ENCODE measurements around the gene ROR1. TPM values are rescaled to one million over a fixed set of nuclear protein-coding genes. Genes with fewer than 3 reads are reported as not detected.

Gene ROR1
- total RNA-seq, 1 donor from 2014 or later: 131 TPM

GRCh38 chr1:63748641-63749040 is 25.2 kb upstream of the ROR1 start:
- Mint-ChIP-seq H3K4me3 (ENCODE audit: unreplicated experiment) (no peak overlapping the region), H3K36me3 (ENCODE audit: low read depth) (no peaks in the 10 kb centered on the region), H3K27me3 (ENCODE audit: low read depth) (no peaks in the 10 kb centered on the region), H3K4me1 (ENCODE audit: low read depth) (peaks cover 70% of the 10 kb centered on the region), H3K27ac (ENCODE audit: unreplicated experiment) (peak overlapping the region; percentile 78), H3K9me3 (ENCODE audit: low read depth) (no peaks in the 10 kb centered on the region)
- DNase-seq (ENCODE audit: low spot score): no peak
- no peak for TF ChIP-seq CTCF (IDR thresholded peaks at IDR 0.05)

GRCh38 chr1:63750721-63751120 is 23.1 kb upstream of the ROR1 start:
- DNase-seq (ENCODE audit: low spot score): no peak
- no peaks in the 10 kb centered on the region for H3K9me3 Mint-ChIP-seq (ENCODE audit: low read depth)
- no peaks in the 10 kb centered on the region for H3K36me3 Mint-ChIP-seq (ENCODE audit: low read depth)
- H3K27ac Mint-ChIP-seq (ENCODE audit: unreplicated experiment): peak overlapping the region; percentile 33
- peaks cover 56% of the 10 kb centered on the region for H3K4me1 Mint-ChIP-seq (ENCODE audit: low read depth)
- H3K27me3 Mint-ChIP-seq (ENCODE audit: low read depth): no peaks in the 10 kb centered on the region
- no peak overlapping the region for H3K4me3 Mint-ChIP-seq (ENCODE audit: unreplicated experiment)
- no peak for TF ChIP-seq CTCF (IDR thresholded peaks at IDR 0.05)

GRCh38 chr1:63752176-63752575 is 21.6 kb upstream of the ROR1 start:
- no peaks in the 10 kb centered on the region for H3K27me3 Mint-ChIP-seq (ENCODE audit: low read depth)
- H3K36me3 Mint-ChIP-seq (ENCODE audit: low read depth): no peaks in the 10 kb centered on the region
- TF ChIP-seq CTCF (IDR thresholded peaks at IDR 0.05): no peak
- no peak for DNase-seq (ENCODE audit: low spot score)
- H3K4me1 Mint-ChIP-seq (ENCODE audit: low read depth): peaks cover 43% of the 10 kb centered on the region
- no peak overlapping the region for H3K27ac Mint-ChIP-seq (ENCODE audit: unreplicated experiment)
- no peaks in the 10 kb centered on the region for H3K9me3 Mint-ChIP-seq (ENCODE audit: low read depth)
- no peak overlapping the region for H3K4me3 Mint-ChIP-seq (ENCODE audit: unreplicated experiment)

- no peaks in the 10 kb centered on the region for H3K27me3 Mint-ChIP-seq (ENCODE audit: low read depth)
- no peak overlapping the region for H3K4me3 Mint-ChIP-seq (ENCODE audit: unreplicated experiment)
- no peak overlapping the region for H3K27ac Mint-ChIP-seq (ENCODE audit: unreplicated experiment)
- TF ChIP-seq CTCF (IDR thresholded peaks at IDR 0.05): no peak
- DNase-seq (ENCODE audit: low spot score): no peak
- peaks cover 35% of the 10 kb centered on the region for H3K4me1 Mint-ChIP-seq (ENCODE audit: low read depth)
- no peaks in the 10 kb centered on the region for H3K9me3 Mint-ChIP-seq (ENCODE audit: low read depth)
- H3K36me3 Mint-ChIP-seq (ENCODE audit: low read depth): no peaks in the 10 kb centered on the region
Observed at GRCh38 chr1:63753591-63753990, 20.2 kb upstream of the ROR1 start.

- DNase-seq (ENCODE audit: low spot score): no peak
- no peaks in the 10 kb centered on the region for H3K36me3 Mint-ChIP-seq (ENCODE audit: low read depth)
- H3K4me1 Mint-ChIP-seq (ENCODE audit: low read depth): peaks cover 12% of the 10 kb centered on the region
- no peaks in the 10 kb centered on the region for H3K9me3 Mint-ChIP-seq (ENCODE audit: low read depth)
- TF ChIP-seq CTCF (IDR thresholded peaks at IDR 0.05): no peak
- H3K27ac Mint-ChIP-seq (ENCODE audit: unreplicated experiment): no peak overlapping the region
- no peaks in the 10 kb centered on the region for H3K27me3 Mint-ChIP-seq (ENCODE audit: low read depth)
- no peak overlapping the region for H3K4me3 Mint-ChIP-seq (ENCODE audit: unreplicated experiment)
Observed at GRCh38 chr1:63756839-63757238, 17.0 kb upstream of the ROR1 start.
